GM12892 (cell line): Measurements from ENCODE around the gene MKRN2.

Experiments
- POLR2A ChIP-seq: IDR thresholded peaks from 2 replicates; pipeline ENCODE4 v1.6.1; 2011; ENCODE audit warnings: low read depth, low read length, control low read depth
- POLR2AphosphoS5 ChIP-seq: IDR thresholded peaks from 2 replicates; pipeline ENCODE4 v1.6.1; 2011; ENCODE audit warnings: low read depth, low read length, control low read depth
- TAF1 ChIP-seq: IDR thresholded peaks from 2 replicates; pipeline ENCODE4 v1.6.1; 2011; ENCODE audit warnings: low read depth, mild to moderate bottlenecking, control low read depth, low read length, borderline replicate concordance

DNA sequence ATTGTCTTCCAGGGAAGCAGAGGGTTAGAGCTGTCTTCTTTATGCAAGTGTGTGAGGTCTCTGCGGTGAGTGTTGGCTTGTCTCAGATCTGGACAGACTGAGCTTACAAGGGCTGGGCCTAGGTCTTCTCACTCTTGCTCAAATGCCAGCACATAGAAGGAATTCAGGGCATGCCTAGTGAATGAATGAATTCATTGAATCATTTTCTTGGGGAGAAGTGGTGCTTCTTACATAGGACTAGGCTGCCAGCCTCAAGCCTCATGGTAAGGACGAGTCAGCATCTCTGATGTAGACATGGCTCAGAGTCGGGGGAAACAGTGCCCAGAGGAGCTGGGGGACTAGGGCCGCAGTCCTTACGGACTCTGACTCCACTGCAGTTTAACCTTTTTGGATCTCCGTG lies 17.2 kb downstream of the MKRN2 start:
- TF ChIP-seq TAF1 (no peak), POLR2A (no peak), POLR2AphosphoS5 (no peak)
